ENCODE results near the gene ARHGAP22. TPM values are rescaled to one million over a fixed set of nuclear protein-coding genes. Genes with fewer than 3 reads are reported as not detected.

Gene ARHGAP22
- total RNA-seq, 4 donors from 2014 or later: 7.7 to 16.5 (median 14.3) TPM

DNA sequence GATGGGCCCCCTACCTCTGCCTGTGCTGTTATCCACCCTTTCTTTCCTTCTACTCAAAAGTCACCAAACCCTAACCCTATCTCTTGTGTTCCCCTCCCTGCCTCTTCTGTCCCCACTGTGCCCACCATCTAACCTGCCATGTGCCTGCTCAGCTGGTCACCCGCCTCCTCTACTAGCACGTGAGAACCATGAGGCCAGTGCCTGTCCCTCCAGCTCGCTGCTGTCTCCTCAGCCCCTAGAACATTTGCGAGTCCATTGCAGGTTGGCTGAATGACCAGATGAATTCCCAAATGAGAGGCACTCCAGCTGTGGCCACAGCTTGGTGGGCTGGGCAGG, 129.0 kb downstream of the ARHGAP22 start:
- no peaks in the 10 kb centered on the region for H3K27me3 ChIP-seq
- H3K27ac ChIP-seq: no peak overlapping the region
- no peak for DNase-seq (ENCODE audit: low spot score in 2 of 2)
- 87 to 89% methylated on average over 4 of the region's 4 CpGs for WGBS, 2 donors
- no peak overlapping the region for H3K4me3 ChIP-seq
- no peaks in the 10 kb centered on the region for H3K4me1 ChIP-seq
- H3K9me3 ChIP-seq: peaks cover 0 to 8% (median 0%) of the 10 kb centered on the region in 4 donors
- no peak for TF ChIP-seq EP300 (IDR thresholded peaks at IDR 0.05)
- no peaks in the 10 kb centered on the region for H3K36me3 ChIP-seq

DNA sequence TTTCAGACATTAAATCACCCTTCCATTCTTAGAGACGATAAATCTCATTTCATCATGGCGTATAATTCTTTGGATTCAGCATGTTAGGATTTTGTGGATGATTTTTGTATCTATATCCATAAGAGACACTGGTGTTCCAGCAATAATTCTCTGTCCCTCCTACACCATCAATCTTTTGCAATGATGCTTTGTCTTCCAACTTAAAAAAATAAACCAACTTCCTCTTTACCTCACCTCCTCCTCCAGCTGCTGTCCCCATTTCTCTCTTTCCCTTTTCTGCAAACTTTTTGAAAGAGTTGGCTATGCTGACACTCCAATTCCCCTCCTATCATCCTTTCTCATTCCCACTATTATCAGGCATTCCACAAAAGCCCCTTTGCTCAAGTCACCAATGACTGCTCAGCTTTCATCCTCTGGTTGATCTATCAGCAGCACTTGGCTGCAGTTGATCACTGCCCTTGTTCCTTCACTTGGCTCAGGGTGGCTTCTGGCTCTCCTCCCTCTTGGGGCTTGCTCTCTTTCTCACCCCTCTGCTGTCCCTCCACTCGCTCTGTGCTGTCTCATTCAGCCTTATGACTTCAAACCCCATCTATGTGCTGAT, 130.0 kb downstream of the ARHGAP22 start:
- WGBS, 2 donors: 87% methylated on average over 3 of the region's 3 CpGs
- H3K4me3 ChIP-seq: no peak overlapping the region
- H3K9me3 ChIP-seq: peaks cover 0 to 8% (median 0%) of the 10 kb centered on the region in 4 donors
- H3K4me1 ChIP-seq: no peaks in the 10 kb centered on the region
- no peak overlapping the region for H3K27ac ChIP-seq
- H3K27me3 ChIP-seq: no peaks in the 10 kb centered on the region
- no peaks in the 10 kb centered on the region for H3K36me3 ChIP-seq
- no peak for DNase-seq (ENCODE audit: low spot score in 2 of 2)
- TF ChIP-seq, protein P1, sequence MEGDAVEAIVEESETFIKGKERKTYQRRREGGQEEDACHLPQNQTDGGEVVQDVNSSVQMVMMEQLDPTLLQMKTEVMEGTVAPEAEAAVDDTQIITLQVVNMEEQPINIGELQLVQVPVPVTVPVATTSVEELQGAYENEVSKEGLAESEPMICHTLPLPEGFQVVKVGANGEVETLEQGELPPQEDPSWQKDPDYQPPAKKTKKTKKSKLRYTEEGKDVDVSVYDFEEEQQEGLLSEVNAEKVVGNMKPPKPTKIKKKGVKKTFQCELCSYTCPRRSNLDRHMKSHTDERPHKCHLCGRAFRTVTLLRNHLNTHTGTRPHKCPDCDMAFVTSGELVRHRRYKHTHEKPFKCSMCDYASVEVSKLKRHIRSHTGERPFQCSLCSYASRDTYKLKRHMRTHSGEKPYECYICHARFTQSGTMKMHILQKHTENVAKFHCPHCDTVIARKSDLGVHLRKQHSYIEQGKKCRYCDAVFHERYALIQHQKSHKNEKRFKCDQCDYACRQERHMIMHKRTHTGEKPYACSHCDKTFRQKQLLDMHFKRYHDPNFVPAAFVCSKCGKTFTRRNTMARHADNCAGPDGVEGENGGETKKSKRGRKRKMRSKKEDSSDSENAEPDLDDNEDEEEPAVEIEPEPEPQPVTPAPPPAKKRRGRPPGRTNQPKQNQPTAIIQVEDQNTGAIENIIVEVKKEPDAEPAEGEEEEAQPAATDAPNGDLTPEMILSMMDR (IDR thresholded peaks at IDR 0.05): no peak

DNA sequence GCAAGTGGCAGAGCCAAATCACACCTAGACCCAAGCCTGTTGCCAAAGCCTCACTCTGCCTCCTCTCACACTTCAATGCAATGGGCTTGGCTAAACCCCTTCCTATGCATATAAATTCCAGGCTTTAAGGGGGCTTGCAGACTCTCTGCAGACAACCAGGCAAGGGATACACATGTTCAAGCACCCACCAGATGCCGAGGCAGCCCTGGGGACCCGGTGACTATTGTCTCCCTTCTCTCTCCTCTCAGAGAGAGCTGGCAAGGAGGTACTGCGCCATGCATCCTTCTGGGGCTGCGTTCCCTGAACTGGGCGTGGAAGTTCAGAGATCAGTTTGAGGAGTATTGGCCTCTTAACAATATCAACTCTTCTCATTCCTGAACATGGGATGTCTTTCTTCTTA, 131.2 kb downstream of the ARHGAP22 start:
- H3K4me1 ChIP-seq: no peaks in the 10 kb centered on the region
- H3K36me3 ChIP-seq: no peaks in the 10 kb centered on the region
- H3K27ac ChIP-seq: no peak overlapping the region
- peaks cover 0 to 8% (median 0%) of the 10 kb centered on the region in 4 donors for H3K9me3 ChIP-seq
- no peak for DNase-seq (ENCODE audit: low spot score in 2 of 2)
- H3K27me3 ChIP-seq: no peaks in the 10 kb centered on the region
- no peak overlapping the region for H3K4me3 ChIP-seq
- TF ChIP-seq EP300 (IDR thresholded peaks at IDR 0.05): no peak
- TF ChIP-seq, protein P1 (IDR thresholded peaks at IDR 0.05): no peak
- no peak for TF ChIP-seq POLR2A (IDR thresholded peaks at IDR 0.05)
- WGBS, 2 donors: 88 to 91% methylated on average over 5 of the region's 5 CpGs

DNA sequence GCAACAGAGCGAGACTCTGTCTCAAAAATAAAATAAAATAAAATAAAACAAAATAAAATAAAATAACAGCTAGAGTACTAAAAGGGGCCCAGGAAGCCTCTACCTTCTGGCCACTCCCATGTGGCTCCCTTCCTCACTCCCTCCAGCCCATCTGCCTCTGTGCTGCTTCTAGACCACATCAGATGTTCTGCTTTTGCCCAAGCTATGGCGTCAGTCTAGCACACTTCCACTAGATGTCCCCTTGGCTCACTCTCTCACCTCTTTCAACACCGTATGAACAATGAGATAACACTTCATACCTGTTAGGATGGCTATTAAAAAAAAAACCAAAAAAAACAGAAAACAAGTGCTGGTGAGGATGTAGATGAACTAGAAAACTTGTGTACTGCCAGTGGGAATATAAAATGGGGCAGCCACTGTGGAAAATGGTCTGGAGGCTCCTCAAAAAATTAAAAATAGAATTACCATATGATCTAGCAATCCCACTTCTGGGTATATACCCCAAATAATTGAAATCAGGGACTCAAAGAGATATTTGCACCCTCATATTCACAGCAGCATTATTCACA, 132.3 kb downstream of the ARHGAP22 start:
- H3K9me3 ChIP-seq: peaks cover 0 to 8% (median 0%) of the 10 kb centered on the region in 4 donors
- 53 to 63% methylated on average over 3 of the region's 3 CpGs for WGBS, 2 donors
- no peak overlapping the region for H3K4me3 ChIP-seq
- DNase-seq (ENCODE audit: low spot score in 2 of 2): no peak
- no peaks in the 10 kb centered on the region for H3K4me1 ChIP-seq
- no peak overlapping the region for H3K27ac ChIP-seq
- TF ChIP-seq, protein P1 (IDR thresholded peaks at IDR 0.05): no peak
- no peak for TF ChIP-seq POLR2A (IDR thresholded peaks at IDR 0.05)
- TF ChIP-seq EP300 (IDR thresholded peaks at IDR 0.05): no peak
- peaks cover 0 to 6% of the 10 kb centered on the region in 2 donors for H3K27me3 ChIP-seq
- no peaks in the 10 kb centered on the region for H3K36me3 ChIP-seq

DNA sequence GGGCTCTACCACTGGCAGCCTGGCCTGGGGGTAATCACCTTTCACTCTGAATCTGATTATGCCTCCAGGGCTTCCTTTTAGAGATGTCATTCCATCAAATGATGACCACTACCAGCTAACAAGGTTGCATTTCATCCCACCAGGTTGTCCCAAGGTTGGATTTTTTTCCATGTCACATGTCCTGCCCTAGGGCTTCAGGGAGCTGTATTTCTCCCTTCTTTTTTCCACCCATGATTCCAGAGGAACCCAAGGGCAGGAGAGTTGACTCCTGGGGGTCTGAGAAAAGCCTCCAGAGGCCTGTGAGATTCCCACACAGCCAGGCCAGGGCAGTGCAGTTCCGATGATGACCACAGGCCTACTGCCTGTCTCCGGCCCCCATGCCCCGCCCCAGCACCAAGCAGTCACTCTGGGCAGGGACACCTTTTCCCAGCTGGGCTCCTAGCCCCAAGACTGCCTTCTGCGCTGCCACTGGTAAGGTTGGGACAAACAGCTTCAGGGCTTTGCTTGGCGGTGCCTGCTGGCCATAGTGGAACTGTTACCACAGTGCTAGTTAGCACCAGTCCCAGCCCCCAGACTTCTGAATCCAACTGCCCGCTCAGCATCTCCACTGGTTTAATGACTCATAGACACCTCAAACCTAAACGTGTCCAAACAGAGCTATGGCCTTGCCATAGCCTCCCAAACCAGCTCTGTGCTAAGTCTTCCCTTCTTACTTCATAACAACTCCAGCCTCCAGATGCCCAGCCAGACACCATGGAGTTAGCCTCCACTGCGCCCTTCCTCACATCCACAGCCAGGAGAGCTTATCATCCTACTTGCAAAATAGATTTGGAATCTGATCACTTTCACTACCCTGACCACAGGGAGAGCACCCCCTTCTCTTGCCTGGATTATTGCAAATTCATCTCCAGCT, 133.7 kb downstream of the ARHGAP22 start:
- Histone ChIP-seq H3K4me1 (peaks cover 0 to 2% (median 0%) of the 10 kb centered on the region in 4 donors), H3K27ac (no peak overlapping the region), H3K9me3 (peaks cover 0 to 8% (median 0%) of the 10 kb centered on the region in 4 donors), H3K27me3 (peaks cover 0 to 12% of the 10 kb centered on the region in 2 donors), H3K4me3 (no peak overlapping the region), H3K36me3 (no peaks in the 10 kb centered on the region)
- WGBS, 2 donors: 79 to 88% methylated on average over 8 of the region's 8 CpGs
- DNase-seq (ENCODE audit: low spot score in 2 of 2): no peak
- no peak for TF ChIP-seq EP300 (IDR thresholded peaks at IDR 0.05)
- no peak for TF ChIP-seq POLR2A (IDR thresholded peaks at IDR 0.05)
- TF ChIP-seq, protein P1 (IDR thresholded peaks at IDR 0.05): no peak

Measured in tibial nerve (tissue), 4 donors.